Common myeloid progenitor, CD34-positive (primary cell): ENCODE measurements around the gene EMSY.

Source experiments
- CTCF ChIA-PET: fragments of 350-600 bp; sonication (Branson Sonifier 250); formaldehyde crosslinking; loops from one replicate; lab custom pipeline; 2021; ENCODE audit warnings: antibody characterized with exemption; lab: Charles Lee
- POLR2A ChIA-PET: fragments of 350-600 bp; sonication (Branson Sonifier 250); formaldehyde crosslinking; loops from one replicate; lab custom pipeline; 2021; ENCODE audit warnings: antibody characterized with exemption; lab: Charles Lee
- DNase-seq, 3 donors: peaks; one replicate each; pipeline versions ENCODE4 v3.0.0 to v3.0.0-alpha.2; 2013
- H3K27ac ChIP-seq, 2 experiments: 1 replicate in 1 of 2; 2 replicates in 1 of 2; pipeline ENCODE4 v1.7.0; 2013; ENCODE audit warnings: inconsistent platforms in 2 of 2, low read length in 2 of 2, mild to moderate bottlenecking in 2 of 2, low read depth in 1 of 2, moderate library complexity in 1 of 2; ENCODE audit not compliant: severe bottlenecking in 2 of 2, insufficient read depth in 1 of 2, poor library complexity in 1 of 2
- H3K27me3 ChIP-seq, 5 experiments: replicated peaks in 2 of 5; 1 replicate in 3 of 5; 2 replicates in 2 of 5; pipeline versions ENCODE4 v1.6.1 to v1.7.0; 2013; ENCODE audit warnings: low read length in 4 of 5, mild to moderate bottlenecking in 2 of 5, moderate library complexity in 2 of 5, inconsistent platforms in 1 of 5; ENCODE audit not compliant: insufficient read depth in 5 of 5, control insufficient read depth in 4 of 5
- H3K36me3 ChIP-seq, 4 experiments: 1 replicate in 2 of 4; 2 replicates in 2 of 4; pipeline versions ENCODE4 v1.6.1 to v1.7.0; 2013; ENCODE audit warnings: low read length in 3 of 4, control low read depth in 1 of 4, mild to moderate bottlenecking in 1 of 4; ENCODE audit not compliant: control insufficient read depth in 4 of 4, insufficient read depth in 4 of 4
- H3K4me1 ChIP-seq, 4 experiments: 1 replicate in 3 of 4; 2 replicates in 1 of 4; pipeline versions ENCODE4 v1.6.1 to v1.7.1; 2013; ENCODE audit warnings: low read length in 3 of 4, mild to moderate bottlenecking in 3 of 4, control low read depth in 1 of 4, inconsistent platforms in 1 of 4, moderate library complexity in 1 of 4; ENCODE audit not compliant: control insufficient read depth in 4 of 4, insufficient read depth in 4 of 4; ENCODE audit errors: control extremely low read depth in 1 of 4
- H3K4me3 ChIP-seq, 7 experiments: 1 replicate in 4 of 7; 2 replicates in 3 of 7; pipeline versions ENCODE4 v1.5.1 to v1.7.0; 2013; ENCODE audit warnings: mild to moderate bottlenecking in 7 of 7, low read length in 6 of 7, moderate library complexity in 6 of 7, inconsistent platforms in 2 of 7, low read depth in 2 of 7, control low read depth in 1 of 7; ENCODE audit not compliant: insufficient read depth in 4 of 7, control insufficient read depth in 1 of 7; ENCODE audit errors: extremely low read depth in 1 of 7
- H3K9me3 ChIP-seq, 5 experiments: 1 replicate in 4 of 5; 2 replicates in 1 of 5; pipeline versions ENCODE4 v1.6.1 to v1.7.1; 2013; ENCODE audit warnings: low read length in 4 of 5, mild to moderate bottlenecking in 2 of 5, inconsistent platforms in 1 of 5, low read depth in 1 of 5, moderate library complexity in 1 of 5; ENCODE audit not compliant: control insufficient read depth in 4 of 5, insufficient read depth in 2 of 5; ENCODE audit errors: control extremely low read depth in 1 of 5
- WGBS: methylation state at CpG from one replicate; pipeline ENCODE4 v1.1.5; 2013; ENCODE audit not compliant: insufficient coverage; 5-methylcytosine and 5-hydroxymethylcytosine counted together

EMSY gene

GRCh38 chr11:76455331-76455730 is 10.5 kb downstream of the EMSY start:
- POLR2A ChIA-PET = no interaction called here
- H3K4me3 ChIP-seq = no peak overlapping the region
- H3K36me3 ChIP-seq = peaks cover 8 to 46% (median 34%) of the 10 kb centered on the region in 4 experiments
- no peaks in the 10 kb centered on the region for H3K9me3 ChIP-seq
- DNase-seq = no peak
- no peak overlapping the region for H3K27ac ChIP-seq
- H3K27me3 ChIP-seq = no peaks in the 10 kb centered on the region
- CTCF ChIA-PET = interaction anchor here (1.7 to 1.9 kb wide), 2 partner anchors 18 to 25 kb away, joined by 5 to 6 read pairs; no protein-coding TSS in a partner anchor
- WGBS = no CpG with 5 or more reads among the region's 2 CpGs
- no peaks in the 10 kb centered on the region for H3K4me1 ChIP-seq

GRCh38 chr11:76455931-76456330 is 11.1 kb downstream of the EMSY start:
- Histone ChIP-seq H3K9me3 (no peaks in the 10 kb centered on the region), H3K4me3 (no peak overlapping the region), H3K27me3 (no peaks in the 10 kb centered on the region), H3K27ac (no peak overlapping the region), H3K4me1 (no peaks in the 10 kb centered on the region), H3K36me3 (peaks cover 8 to 49% (median 35%) of the 10 kb centered on the region in 4 experiments)
- ChIA-PET POLR2A (no interaction called here), CTCF (interaction anchor here (0.9 to 1.7 kb wide), 2 partner anchors 25 to 247 kb away, joined by 3 to 5 read pairs; no protein-coding TSS in a partner anchor)
- no peak for DNase-seq

GRCh38 chr11:76456571-76456970 is 11.8 kb downstream of the EMSY start:
- no peaks in the 10 kb centered on the region for H3K27me3 ChIP-seq
- WGBS = no CpG with 5 or more reads among the region's 2 CpGs
- H3K36me3 ChIP-seq = peaks cover 8 to 50% (median 35%) of the 10 kb centered on the region in 4 experiments
- DNase-seq = no peak
- POLR2A ChIA-PET = no interaction called here
- no peak overlapping the region for H3K27ac ChIP-seq
- no peaks in the 10 kb centered on the region for H3K9me3 ChIP-seq
- H3K4me1 ChIP-seq = no peaks in the 10 kb centered on the region
- CTCF ChIA-PET = interaction anchor here (0.8 to 0.9 kb wide), 2 partner anchors 19 to 248 kb away, joined by 3 read pairs; no protein-coding TSS in a partner anchor
- no peak overlapping the region for H3K4me3 ChIP-seq

GRCh38 chr11:76459299-76459698 is 14.5 kb downstream of the EMSY start:
- peaks cover 11 to 44% (median 31%) of the 10 kb centered on the region in 4 experiments for H3K36me3 ChIP-seq
- H3K27ac ChIP-seq = no peak overlapping the region
- no peak overlapping the region for H3K4me3 ChIP-seq
- 100% methylated on average over 1 of the region's 4 CpGs for WGBS
- ChIA-PET CTCF (interaction anchor here (1.1 to 1.8 kb wide), 5 partner anchors 9 to 30 kb away, joined by 3 to 6 read pairs (median 5); partner anchors contain the start of gene EMSY), POLR2A (no interaction called here)
- no peaks in the 10 kb centered on the region for H3K4me1 ChIP-seq
- no peaks in the 10 kb centered on the region for H3K9me3 ChIP-seq
- peak in 2 of 3 donors; percentile 19 to 37 for DNase-seq
- H3K27me3 ChIP-seq = no peaks in the 10 kb centered on the region

- no peaks in the 10 kb centered on the region for H3K27me3 ChIP-seq
- H3K4me1 ChIP-seq = no peaks in the 10 kb centered on the region
- no peaks in the 10 kb centered on the region for H3K9me3 ChIP-seq
- no CpG with 5 or more reads among the region's 3 CpGs for WGBS
- H3K4me3 ChIP-seq = no peak overlapping the region
- ChIA-PET POLR2A (no interaction called here), CTCF (interaction anchor here (1.3 to 1.8 kb wide), 3 partner anchors 8 to 31 kb away, joined by 3 to 6 read pairs (median 5); partner anchors contain the start of gene EMSY)
- peaks cover 14 to 43% (median 29%) of the 10 kb centered on the region in 4 experiments for H3K36me3 ChIP-seq
- no peak for DNase-seq
- H3K27ac ChIP-seq = no peak overlapping the region
These were observed 15.0 kb downstream of the EMSY start for GRCh38 chr11:76459846-76460245.

- H3K4me1 ChIP-seq = no peaks in the 10 kb centered on the region
- no peaks in the 10 kb centered on the region for H3K27me3 ChIP-seq
- H3K9me3 ChIP-seq = no peaks in the 10 kb centered on the region
- CTCF ChIA-PET = no interaction called here
- DNase-seq = no peak
- H3K27ac ChIP-seq = no peak overlapping the region
- H3K4me3 ChIP-seq = no peak overlapping the region
- POLR2A ChIA-PET = no interaction called here
- H3K36me3 ChIP-seq = peaks cover 10 to 47% (median 30%) of the 10 kb centered on the region in 4 experiments
These were observed 17.5 kb downstream of the EMSY start for GRCh38 chr11:76462317-76462716.

GRCh38 chr11:76465701-76466100 is 20.9 kb downstream of the EMSY start:
- Histone ChIP-seq H3K9me3 (no peaks in the 10 kb centered on the region), H3K36me3 (peaks cover 8 to 38% (median 30%) of the 10 kb centered on the region in 4 experiments), H3K27me3 (no peaks in the 10 kb centered on the region), H3K4me1 (peaks cover 0 to 4% (median 1%) of the 10 kb centered on the region in 4 experiments), H3K4me3 (no peak overlapping the region), H3K27ac (peak overlapping the region in 1 of 2 experiments; percentile 29)
- no peak for DNase-seq
- CTCF ChIA-PET = no interaction called here
- POLR2A ChIA-PET = no interaction called here
- WGBS = 100% methylated on average over 1 of the region's 4 CpGs
